K562 treated with DMSO at 1 percent for 12 hours (cell line): ENCODE measurements around the gene LARP6. TPM values are rescaled to one million over a fixed set of nuclear protein-coding genes. Genes with fewer than 3 reads are reported as not detected.

ENCODE experiments used
- total RNA-seq: library from RNA; unstranded; fragments of 300-600 nt; gene quantifications from 2 replicates; pipeline ENCODE4 v1.2.3, GENCODE V29; 2022; ENCODE audit not compliant: insufficient read depth

LARP6 gene
- 1.3 TPM in 1 of 2 replicates, not detected in the other for total RNA-seq

DNA sequence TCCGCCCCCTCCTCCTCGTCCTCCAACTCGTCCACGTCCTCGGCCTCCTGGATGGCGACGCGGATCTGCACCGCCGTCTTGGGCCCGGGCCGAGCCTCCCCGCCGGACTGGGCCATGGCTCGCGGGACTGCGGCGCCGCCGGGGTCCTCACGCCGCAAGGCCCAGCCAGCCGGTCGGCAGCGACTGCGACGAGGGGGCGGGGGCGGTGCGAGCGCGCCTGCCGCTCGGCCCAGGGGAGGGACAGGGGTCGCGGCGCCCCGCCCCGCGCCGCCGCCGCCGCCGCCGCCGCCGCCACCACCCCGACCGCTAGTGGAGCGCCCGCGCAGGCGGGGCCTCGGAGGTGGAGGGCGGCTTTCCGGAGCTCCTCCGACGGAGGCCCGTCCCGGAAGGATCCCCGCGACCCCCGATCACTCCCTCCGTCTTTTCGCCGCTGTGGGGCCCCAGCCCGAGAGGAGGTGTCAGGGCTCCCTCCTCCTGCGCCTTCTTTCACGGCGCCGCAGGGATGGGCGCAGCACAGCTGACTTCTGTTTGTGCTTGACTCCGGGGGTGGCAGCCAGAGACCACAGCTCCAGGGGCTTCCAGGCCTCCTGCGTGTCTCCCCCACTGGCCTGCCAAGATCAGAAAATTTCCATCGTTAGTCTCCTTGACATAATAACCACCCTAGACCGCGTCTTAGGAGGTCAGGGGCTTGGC, at the start of gene LARP6:
LARP6 (minus strand) TSS at position 185 of the 693 bp plus-strand sequence; CDS start at position 116, 69 bp downstream.

GRCh38 chr15:70892002-70892911, 38.3 kb upstream of the LARP6 start, which contains the start of the genes LRRC49 and THAP10:
Gene LRRC49, plus strand, starts transcription at chr15:70892826. Its CDS starts 69 bp downstream, at chr15:70892895.
Gene THAP10, minus strand, starts transcription at chr15:70892433. Its CDS starts 161 bp downstream, at chr15:70892272.

Other genes starting within 250 kb of the LARP6 start
- 0.07 and 0.10 TPM in 2 replicates for gene UACA, start 90.6 kb downstream of the LARP6 start, total RNA-seq
- 2.3 TPM in 1 of 2 replicates, not detected in the other for gene THAP10, start 38.3 kb upstream of the LARP6 start, total RNA-seq
- gene LRRC49, start 38.7 kb upstream of the LARP6 start, total RNA-seq, result not detected in 2 replicates